DOHH2 (cell line): ENCODE data around the gene LRMDA.

Experiments
- EZH2phosphoT487 ChIP-seq: fragments of 200-600 bp; sonication (generic); IDR thresholded peaks from 2 replicates; pipeline ENCODE4 v1.6.1; 2017; ENCODE audit warnings: borderline replicate concordance, mild to moderate bottlenecking, antibody characterized with exemption, low read length, moderate library complexity, mixed read lengths
- TF ChIP-seq, protein P1 (sequence below): fragments of 200-600 bp; sonication (generic); IDR thresholded peaks from one replicate; pipeline ENCODE4 v1.5.1; 2014; ENCODE audit warnings: antibody characterized with exemption, mild to moderate bottlenecking, low read depth, low read length; ENCODE audit not compliant: poor library complexity, severe bottlenecking

DNA sequence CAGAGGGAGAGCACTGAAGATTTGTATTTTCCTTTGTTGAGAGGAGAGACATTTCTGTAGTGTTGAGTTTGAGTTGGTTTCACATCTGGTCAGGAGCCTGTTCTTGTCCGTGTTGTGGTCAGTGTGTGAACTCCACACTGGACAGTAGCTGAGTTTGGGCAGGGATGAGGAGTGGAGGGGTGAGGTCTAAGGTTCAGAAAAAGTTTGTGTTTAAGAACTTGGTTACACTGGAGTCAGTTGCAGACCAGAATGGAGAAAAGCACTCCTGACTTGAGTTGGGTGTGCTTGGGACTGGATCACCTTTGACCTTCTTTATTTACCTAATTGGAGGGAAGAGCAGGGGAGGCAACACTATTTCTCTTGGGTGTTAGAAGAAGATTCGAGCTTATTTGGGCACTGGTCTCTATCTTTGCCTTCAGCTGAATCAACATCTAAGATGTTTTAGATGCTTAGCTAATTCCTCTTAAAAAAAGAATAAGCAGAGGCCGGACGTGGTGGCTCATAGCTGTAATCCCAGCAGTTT, 8.9 kb downstream of the LRMDA start:
- TF ChIP-seq, protein P1, sequence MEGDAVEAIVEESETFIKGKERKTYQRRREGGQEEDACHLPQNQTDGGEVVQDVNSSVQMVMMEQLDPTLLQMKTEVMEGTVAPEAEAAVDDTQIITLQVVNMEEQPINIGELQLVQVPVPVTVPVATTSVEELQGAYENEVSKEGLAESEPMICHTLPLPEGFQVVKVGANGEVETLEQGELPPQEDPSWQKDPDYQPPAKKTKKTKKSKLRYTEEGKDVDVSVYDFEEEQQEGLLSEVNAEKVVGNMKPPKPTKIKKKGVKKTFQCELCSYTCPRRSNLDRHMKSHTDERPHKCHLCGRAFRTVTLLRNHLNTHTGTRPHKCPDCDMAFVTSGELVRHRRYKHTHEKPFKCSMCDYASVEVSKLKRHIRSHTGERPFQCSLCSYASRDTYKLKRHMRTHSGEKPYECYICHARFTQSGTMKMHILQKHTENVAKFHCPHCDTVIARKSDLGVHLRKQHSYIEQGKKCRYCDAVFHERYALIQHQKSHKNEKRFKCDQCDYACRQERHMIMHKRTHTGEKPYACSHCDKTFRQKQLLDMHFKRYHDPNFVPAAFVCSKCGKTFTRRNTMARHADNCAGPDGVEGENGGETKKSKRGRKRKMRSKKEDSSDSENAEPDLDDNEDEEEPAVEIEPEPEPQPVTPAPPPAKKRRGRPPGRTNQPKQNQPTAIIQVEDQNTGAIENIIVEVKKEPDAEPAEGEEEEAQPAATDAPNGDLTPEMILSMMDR: no peak
- TF ChIP-seq EZH2phosphoT487: no peak
